H9 (cell line): ENCODE data around the gene LIMA1. TPM values are rescaled to one million over a fixed set of nuclear protein-coding genes. Genes with fewer than 3 reads are reported as not detected.

Experiments used
- DNase-seq: peaks from one replicate; pipeline ENCODE4 v3.0.0-alpha.2; 2017
- H2AFZ ChIP-seq: one replicate; pipeline ENCODE4 v1.6.1; 2013; ENCODE audit warnings: mild to moderate bottlenecking, low read length, control low read depth, moderate library complexity
- H2AK5ac ChIP-seq: 2 replicates; pipeline ENCODE4 v1.6.1; 2013; ENCODE audit warnings: low read length, control low read depth, mixed read lengths; ENCODE audit not compliant: insufficient read length
- H2BK120ac ChIP-seq: one replicate; pipeline ENCODE4 v1.6.1; 2013; ENCODE audit warnings: low read depth, mild to moderate bottlenecking, low read length, control low read depth, inconsistent platforms; ENCODE audit not compliant: poor library complexity, severe bottlenecking
- H2BK12ac ChIP-seq: 2 replicates; pipeline ENCODE4 v1.6.1; 2013; ENCODE audit warnings: low read length, control low read depth, mixed read lengths, low read depth; ENCODE audit not compliant: insufficient read length
- H2BK15ac ChIP-seq: 2 replicates; pipeline ENCODE4 v1.6.1; 2013; ENCODE audit warnings: low read depth, low read length, control low read depth
- H2BK20ac ChIP-seq: one replicate; pipeline ENCODE4 v1.6.1; 2013; ENCODE audit warnings: low read depth, mild to moderate bottlenecking, low read length, control low read depth, inconsistent platforms; ENCODE audit not compliant: poor library complexity, severe bottlenecking
- H2BK5ac ChIP-seq: 2 replicates; pipeline ENCODE4 v1.6.1; 2013; ENCODE audit warnings: low read length, control low read depth, mixed read lengths; ENCODE audit not compliant: insufficient read length
- H3K14ac ChIP-seq: 2 replicates; pipeline ENCODE4 v1.6.1; 2013; ENCODE audit warnings: low read length, control low read depth; ENCODE audit not compliant: insufficient read depth
- H3K18ac ChIP-seq: 2 replicates; pipeline ENCODE4 v1.6.1; 2013; ENCODE audit warnings: low read depth, mild to moderate bottlenecking, mixed read lengths, low read length, control low read depth; ENCODE audit not compliant: insufficient read length
- H3K23ac ChIP-seq: 2 replicates; pipeline ENCODE4 v1.6.1; 2013; ENCODE audit warnings: low read length, control low read depth, mixed read lengths, low read depth; ENCODE audit not compliant: insufficient read length
- H3K23me2 ChIP-seq: 2 replicates; pipeline ENCODE4 v1.6.1; 2013; ENCODE audit warnings: low read depth, mild to moderate bottlenecking, mixed read lengths, low read length, control low read depth; ENCODE audit not compliant: insufficient read length, poor library complexity, severe bottlenecking
- H3K27ac ChIP-seq: 2 replicates; pipeline ENCODE4 v1.5.1; 2013; ENCODE audit warnings: low read length, control low read depth, mixed read lengths, low read depth; ENCODE audit not compliant: insufficient read length
- H3K27me3 ChIP-seq: 2 replicates; pipeline ENCODE4 v1.6.1; 2013; ENCODE audit warnings: low read length, control low read depth, inconsistent platforms; ENCODE audit not compliant: insufficient read depth
- H3K4ac ChIP-seq: 2 replicates; pipeline ENCODE4 v1.6.1; 2013; ENCODE audit warnings: low read depth, mild to moderate bottlenecking, control low read depth, inconsistent platforms, low read length, moderate library complexity
- H3K4me1 ChIP-seq: 2 replicates; pipeline ENCODE4 v1.6.1; 2013; ENCODE audit warnings: low read length, control low read depth, inconsistent platforms; ENCODE audit not compliant: insufficient read depth
- H3K4me2 ChIP-seq: 2 replicates; pipeline ENCODE4 v1.6.1; 2013; ENCODE audit warnings: low read length, control low read depth, mixed read lengths; ENCODE audit not compliant: insufficient read length, insufficient read depth
- H3K56ac ChIP-seq: 2 replicates; pipeline ENCODE4 v1.6.1; 2013; ENCODE audit warnings: low read depth, mild to moderate bottlenecking, mixed read lengths, low read length, control low read depth; ENCODE audit not compliant: insufficient read length
- H3K79me1 ChIP-seq: 2 replicates; pipeline ENCODE4 v1.6.1; 2013; ENCODE audit warnings: low read depth, mild to moderate bottlenecking, moderate library complexity, low read length, control low read depth, inconsistent platforms; ENCODE audit not compliant: insufficient read depth, poor library complexity, severe bottlenecking
- H3K79me2 ChIP-seq: 2 replicates; pipeline ENCODE4 v1.6.1; 2013; ENCODE audit warnings: low read length, control low read depth, inconsistent platforms; ENCODE audit not compliant: insufficient read depth
- H3K9ac ChIP-seq: 2 replicates; pipeline ENCODE4 v1.6.1; 2013; ENCODE audit warnings: low read length, control low read depth, mixed read lengths; ENCODE audit not compliant: insufficient read length; ENCODE audit errors: extremely low read depth
- H3K9me3 ChIP-seq: one replicate; pipeline ENCODE4 v1.6.1; 2013; ENCODE audit warnings: low read depth, low read length, inconsistent platforms; ENCODE audit not compliant: control insufficient read depth
- H3T11ph ChIP-seq: one replicate; pipeline ENCODE4 v1.6.1; 2013; ENCODE audit warnings: mild to moderate bottlenecking, low read length, control low read depth, inconsistent platforms
- H4K20me1 ChIP-seq: one replicate; pipeline ENCODE4 v1.6.1; 2013; ENCODE audit not compliant: control insufficient read depth, insufficient read length, insufficient read depth
- H4K5ac ChIP-seq: 2 replicates; pipeline ENCODE4 v1.6.1; 2013; ENCODE audit warnings: low read depth, mild to moderate bottlenecking, mixed read lengths, low read length, control low read depth; ENCODE audit not compliant: insufficient read length
- H4K8ac ChIP-seq: replicated peaks from 2 replicates; pipeline ENCODE4 v1.6.1; 2013; ENCODE audit warnings: low read length, control low read depth, mixed read lengths, low read depth; ENCODE audit not compliant: insufficient read length
- H4K91ac ChIP-seq: 2 replicates; pipeline ENCODE4 v1.6.1; 2013; ENCODE audit warnings: low read depth, mild to moderate bottlenecking, moderate library complexity, mixed read lengths, low read length, control low read depth; ENCODE audit not compliant: insufficient read length
- H3K27ac Mint-ChIP-seq, 3 experiments: 2 replicates in 2 of 3; 3 replicates in 1 of 3; pipeline ENCODE4 v1.8.0; 2020 to 2021; ENCODE audit warnings: mixed read lengths in 3 of 3, mild to moderate bottlenecking in 1 of 3, moderate library complexity in 1 of 3
- H3K27me3 Mint-ChIP-seq: 2 replicates; pipeline ENCODE4 v1.8.0; 2021; ENCODE audit warnings: low read depth, mild to moderate bottlenecking, moderate library complexity, mixed read lengths
- H3K36me3 Mint-ChIP-seq, 3 experiments: 2 replicates in 2 of 3; 3 replicates in 1 of 3; pipeline ENCODE4 v1.8.0; 2020 to 2021; ENCODE audit warnings: low read depth in 3 of 3, mixed read lengths in 3 of 3; ENCODE audit not compliant: insufficient read depth in 1 of 3
- H3K4me1 Mint-ChIP-seq, 2 experiments: 2 replicates each; pipeline ENCODE4 v1.8.0; 2020; ENCODE audit warnings: mixed read lengths in 2 of 2
- H3K4me3 Mint-ChIP-seq, 2 experiments: 2 replicates in 1 of 2; 3 replicates in 1 of 2; pipeline ENCODE4 v1.8.0; 2020 to 2021; ENCODE audit warnings: mild to moderate bottlenecking in 2 of 2, mixed read lengths in 2 of 2, moderate library complexity in 1 of 2
- H3K9me3 Mint-ChIP-seq, 2 experiments: 2 replicates in 1 of 2; 3 replicates in 1 of 2; pipeline ENCODE4 v1.8.0; 2020; ENCODE audit warnings: mild to moderate bottlenecking in 2 of 2, mixed read lengths in 2 of 2, moderate library complexity in 1 of 2
- WGBS: extraction: QIAGEN DNeasy Blood & Tissue Kit; methylation state at CpG from one replicate; pipeline ENCODE4 v1.1.7; 2013; ENCODE audit warnings: missing lambda C conversion rate, low lambda C conversion rate, mixed read lengths; ENCODE audit not compliant: insufficient read length; ENCODE audit errors: extremely low coverage; 5-methylcytosine and 5-hydroxymethylcytosine counted together
- long read RNA-seq: library from polyadenylated mRNA; unstranded; transcript quantifications from one replicate; pipeline ENCODE4 v2.0.0, GENCODE V29; 2020
- total RNA-seq: library from RNA; stranded (reverse); gene quantifications from 2 replicates; pipeline ENCODE4 v1.2.1, GENCODE V29; 2021
- TF ChIP-seq, protein P1 (sequence below): fragments of 200-600 bp; sonication (generic); conservative IDR thresholded peaks from 3 replicates; pipeline ENCODE4 v1.8.0; 2021; ENCODE audit warnings: antibody characterized with exemption, mild to moderate bottlenecking

LIMA1 gene
- total RNA-seq = 40.8 and 42.1 TPM in 2 replicates
- long read RNA-seq, transcript LIMA1-215 (8 exons, 3,254 nt) = major isoform, 184 of 272 reads
- long read RNA-seq, transcript LIMA1-201 (11 exons, 3,706 nt) = minor isoform, 17 of 272 reads
- long read RNA-seq, transcript LIMA1-214 (8 exons, 3,612 nt) = minor isoform, 35 of 272 reads
- long read RNA-seq, partial matches to known transcripts = 12 of 272 reads
- long read RNA-seq, other reads (novel, unspliced or antisense) = 15 of 272 reads

DNA sequence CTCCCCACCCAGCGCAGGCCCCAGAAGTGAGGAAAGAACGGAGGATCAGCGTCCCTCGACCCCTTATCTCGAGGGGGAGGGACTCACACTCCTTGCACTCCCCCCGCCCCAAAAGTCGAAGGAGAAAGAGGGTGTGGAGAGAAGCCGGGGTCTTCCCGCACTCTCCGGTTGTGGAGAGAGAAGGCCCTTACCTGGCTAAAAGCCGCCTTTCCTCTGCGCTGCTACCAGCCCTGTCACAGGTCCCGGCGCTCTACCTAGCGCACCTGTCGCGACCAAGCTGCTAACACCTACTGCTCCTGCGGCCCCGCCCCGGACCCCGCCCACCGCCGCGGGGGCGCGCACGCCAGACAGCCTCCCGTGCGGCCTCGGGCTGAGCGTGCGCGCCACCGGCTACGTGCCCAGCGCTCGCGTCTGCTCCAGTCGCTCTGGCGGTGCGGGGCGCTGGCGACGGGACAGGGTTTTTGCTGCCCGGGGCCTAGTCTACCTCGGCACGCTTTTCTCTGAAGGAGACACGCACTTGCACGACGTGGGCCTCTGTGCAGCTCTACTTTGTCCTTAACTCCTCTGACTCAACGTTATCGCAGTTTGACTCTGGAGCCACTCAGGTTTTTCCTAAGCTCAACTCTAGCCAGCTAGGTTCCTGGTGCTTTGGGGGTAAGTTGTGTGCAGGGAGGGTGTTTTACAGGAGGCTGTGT lies at the start of gene LIMA1:
Gene LIMA1, minus strand, starts transcription at position 292 of the 695 bp plus-strand sequence. CDS start 34,769 bp downstream, outside the sequence.
- no peak within 1 kb of the TSS for H4K5ac ChIP-seq
- no peak within 1 kb of the TSS for H2BK15ac ChIP-seq
- H2AK5ac ChIP-seq = no peak within 1 kb of the TSS
- no peak within 1 kb of the TSS for H3K18ac ChIP-seq
- H3K79me2 ChIP-seq = no peaks in the 10 kb centered on the region
- peak within 1 kb of the TSS; percentile 50 for H3K9ac ChIP-seq
- H2BK20ac ChIP-seq = no peak within 1 kb of the TSS
- Mint-ChIP-seq H3K36me3 (no peaks in the 10 kb centered on the region), H3K27ac (peak within 1 kb of the TSS in 1 of 3 experiments; percentile 81; a peak in 3 of 7 replicates), H3K4me1 (peaks cover 13 to 19% of the 10 kb centered on the region in 2 experiments), H3K27me3 (peaks cover 3% of the 10 kb centered on the region; the same call in 1 of the 2 replicates), H3K4me3 (peak within 1 kb of the TSS; percentile 82 to 87), H3K9me3 (no peaks in the 10 kb centered on the region)
- H4K20me1 ChIP-seq = no peaks in the 10 kb centered on the region
- H2BK12ac ChIP-seq = no peak within 1 kb of the TSS
- no peak within 1 kb of the TSS for H4K8ac ChIP-seq
- H2AFZ ChIP-seq = no peak within 1 kb of the TSS
- no peaks in the 10 kb centered on the region for H3K9me3 ChIP-seq
- H3K56ac ChIP-seq = no peak within 1 kb of the TSS
- peak within 1 kb of the TSS; percentile 49; the same call in 1 of the 2 replicates for H3K14ac ChIP-seq
- H3K4me1 ChIP-seq = no peaks in the 10 kb centered on the region
- no peak within 1 kb of the TSS for H3K23ac ChIP-seq
- peaks cover 9% of the 10 kb centered on the region for H3K23me2 ChIP-seq
- no peak within 1 kb of the TSS for H2BK120ac ChIP-seq
- no CpG with 5 or more reads among the region's 52 CpGs for WGBS
- H3K27ac ChIP-seq = no peak within 1 kb of the TSS
- no peaks in the 10 kb centered on the region for H3K79me1 ChIP-seq
- H4K91ac ChIP-seq = no peak within 1 kb of the TSS
- no peak within 1 kb of the TSS for H3K4ac ChIP-seq
- peak within 1 kb of the TSS; percentile 74 for H3K4me2 ChIP-seq
- peak; percentile 98 for DNase-seq
- no peaks in the 10 kb centered on the region for H3K27me3 ChIP-seq
- no peak within 1 kb of the TSS for H2BK5ac ChIP-seq
- TF ChIP-seq, protein P1, sequence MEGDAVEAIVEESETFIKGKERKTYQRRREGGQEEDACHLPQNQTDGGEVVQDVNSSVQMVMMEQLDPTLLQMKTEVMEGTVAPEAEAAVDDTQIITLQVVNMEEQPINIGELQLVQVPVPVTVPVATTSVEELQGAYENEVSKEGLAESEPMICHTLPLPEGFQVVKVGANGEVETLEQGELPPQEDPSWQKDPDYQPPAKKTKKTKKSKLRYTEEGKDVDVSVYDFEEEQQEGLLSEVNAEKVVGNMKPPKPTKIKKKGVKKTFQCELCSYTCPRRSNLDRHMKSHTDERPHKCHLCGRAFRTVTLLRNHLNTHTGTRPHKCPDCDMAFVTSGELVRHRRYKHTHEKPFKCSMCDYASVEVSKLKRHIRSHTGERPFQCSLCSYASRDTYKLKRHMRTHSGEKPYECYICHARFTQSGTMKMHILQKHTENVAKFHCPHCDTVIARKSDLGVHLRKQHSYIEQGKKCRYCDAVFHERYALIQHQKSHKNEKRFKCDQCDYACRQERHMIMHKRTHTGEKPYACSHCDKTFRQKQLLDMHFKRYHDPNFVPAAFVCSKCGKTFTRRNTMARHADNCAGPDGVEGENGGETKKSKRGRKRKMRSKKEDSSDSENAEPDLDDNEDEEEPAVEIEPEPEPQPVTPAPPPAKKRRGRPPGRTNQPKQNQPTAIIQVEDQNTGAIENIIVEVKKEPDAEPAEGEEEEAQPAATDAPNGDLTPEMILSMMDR = no peak
- H3T11ph ChIP-seq = no peak within 1 kb of the TSS
